HG02610 (cell line): ENCODE data around the gene ATP1A4.
A peak's percentile ranks its signal among the peaks of the same experiment; 100 is the strongest.

Source experiments
- ATAC-seq: cut with Tn5 transposase; IDR thresholded peaks from one replicate; pipeline ENCODE4 v1.9.1; 2021; ENCODE audit warnings: mild to moderate bottlenecking, moderate library complexity; ENCODE audit not compliant: unreplicated experiment

ATP1A4 gene

GRCh38 chr1:160224606-160225005 lies 73.2 kb downstream of the ATP1A4 start:
- ATAC-seq, result no peak

- ATAC-seq, result no peak
These were observed 73.9 kb downstream of the ATP1A4 start for GRCh38 chr1:160225345-160225744.

- peak; percentile 76 for ATAC-seq
These were observed 75.2 kb downstream of the ATP1A4 start for GRCh38 chr1:160226623-160227022.

DNA sequence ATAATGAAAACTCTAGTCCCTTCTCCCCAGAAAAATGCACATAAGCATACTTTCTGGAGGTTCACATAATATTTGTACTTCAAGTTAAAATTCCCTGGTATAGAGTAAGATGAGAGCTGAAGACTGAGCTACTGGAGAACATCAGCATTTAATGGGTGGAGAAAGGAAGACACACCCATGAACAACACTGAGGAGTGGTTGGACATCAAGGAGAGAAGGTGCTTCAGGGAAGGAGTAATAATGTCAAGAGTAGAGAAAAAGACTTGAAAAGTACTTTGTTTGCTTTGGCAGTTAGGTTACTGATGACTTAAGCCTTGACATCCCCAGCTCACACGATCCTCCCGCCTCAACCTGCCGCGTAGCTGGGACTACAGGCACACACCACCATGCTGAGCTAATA lies 75.6 kb downstream of the ATP1A4 start:
- ATAC-seq, result peak; percentile 27

- no peak for ATAC-seq
These were observed 76.2 kb downstream of the ATP1A4 start for GRCh38 chr1:160227561-160227960.

DNA sequence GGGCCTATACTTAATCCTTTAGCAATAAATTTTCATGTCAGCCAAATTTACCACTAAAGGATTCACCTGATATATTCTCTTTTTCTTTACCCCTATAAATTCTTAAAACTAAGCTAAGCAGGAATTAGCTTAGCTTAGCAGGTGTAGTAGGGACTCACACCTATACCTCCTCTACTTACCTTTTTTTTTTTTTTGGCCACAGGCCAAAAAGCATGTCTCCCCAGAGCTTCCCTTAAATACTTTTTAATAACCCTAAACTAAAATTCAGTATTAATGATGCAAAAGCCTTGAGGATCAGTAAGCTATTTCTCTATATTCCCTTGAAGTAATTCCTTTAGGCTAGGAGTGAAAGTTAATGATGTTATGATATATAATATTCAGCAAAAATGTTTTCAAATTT lies 77.0 kb downstream of the ATP1A4 start:
- ATAC-seq, result no peak

- no peak for ATAC-seq
These were observed 81.5 kb downstream of the ATP1A4 start for GRCh38 chr1:160232911-160233310.
